ENCODE results near the gene DAZL. TPM values are rescaled to one million over a fixed set of nuclear protein-coding genes. Genes with fewer than 3 reads are reported as not detected.

The DAZL gene
- total and polyA plus RNA-seq, 9 of the 15 experiments (the other 6 are each of a cell fraction or from before 2014, with no cell fraction given) = not detected

GRCh38 chr3:16547561-16548357, 57.5 kb downstream of the DAZL start:
- H3K4me2 ChIP-seq (ENCODE audit: insufficient read depth, low read length) = no peak overlapping the region
- TF ChIP-seq HLTF (IDR thresholded peaks at IDR 0.05) (peak; percentile 38; the same call in 1 of the 2 replicates), ARID3A (IDR thresholded peaks at IDR 0.05; ENCODE audit: borderline replicate concordance, low read depth, low read length) (no peak), BCOR (IDR thresholded peaks at IDR 0.05) (0 out of 2 replicates have a peak, but pooled peaks have one; percentile 33), RBM25 (IDR thresholded peaks at IDR 0.05; ENCODE audit: low read depth, low read length, severe bottlenecking) (peak; percentile 96), GTF3C2 (IDR thresholded peaks at IDR 0.05; ENCODE audit: borderline replicate concordance, extremely low read depth, insufficient read length) (no peak)
- FAIRE-seq (no peak), DNase-seq (ENCODE audit: extremely low read depth in 1 of 4, low spot score in 3 of 4) (no peak), ATAC-seq (no peak)
- WGBS (ENCODE audit: insufficient coverage, low coverage, missing lambda C conversion rate) = 66% methylated on average over 4 of the region's 4 CpGs
- H3K4me3 ChIP-seq = no peak overlapping the region
- H4K20me1 ChIP-seq (replicated peaks; ENCODE audit: control insufficient read depth, insufficient read depth, low read length) = no peaks in the 10 kb centered on the region
- no peak overlapping the region for H3K27ac ChIP-seq (ENCODE audit: extremely low read depth, low read depth, low read length)
- H3K9me1 ChIP-seq (ENCODE audit: control insufficient read depth, insufficient read depth, low read length) = no peaks in the 10 kb centered on the region
- no peaks in the 10 kb centered on the region; a peak in 1 of 5 replicates for H3K27me3 ChIP-seq (ENCODE audit: control insufficient read depth in 2 of 2, insufficient read depth in 2 of 2, low read length in 2 of 2)
- no peak overlapping the region for H3K9ac ChIP-seq (ENCODE audit: insufficient read depth in 1 of 2, low read depth in 2 of 2, low read length in 2 of 2)
- no peaks in the 10 kb centered on the region for H3K9me3 ChIP-seq (replicated peaks; ENCODE audit: control insufficient read depth, insufficient read depth, low read depth, low read length)
- no peak overlapping the region for H2AFZ ChIP-seq (ENCODE audit: low read depth, low read length)
- CTCF ChIA-PET (ENCODE audit: low intra/inter-chr PET ratio) = interaction anchor here (0.6 kb wide), 1 partner anchor 275 kb away, joined by 6 read pairs; no protein-coding TSS in a partner anchor
- BruUV-seq (replicated peaks) = no TSS peak
- POLR2A ChIA-PET = no interaction called here
- intact Hi-C loops (cut with micrococcal nuclease) (loop anchor here (10.0 kb wide), 1 partner anchor 913 kb away; no protein-coding TSS in a partner anchor), in situ Hi-C loops (cut with MboI) (loop anchor here (25.0 kb wide), 2 partner anchors 910 to 1335 kb away; partner anchors contain the start of gene CAPN7)
- H3K36me3 ChIP-seq (ENCODE audit: control insufficient read depth, insufficient read depth, low read length) = no peaks in the 10 kb centered on the region
- H3K4me1 ChIP-seq (replicated peaks in 1 of 2; ENCODE audit: control insufficient read depth in 2 of 2, insufficient read depth in 2 of 2, low read length in 2 of 2) = peaks cover 4 to 30% of the 10 kb centered on the region in 2 experiments; a peak in 4 of 5 replicates
- no peaks in the 10 kb centered on the region for H3K79me2 ChIP-seq (ENCODE audit: control insufficient read depth, insufficient read depth, low read length)
